Measurements from ENCODE around the gene CHTF18. TPM values are rescaled to one million over a fixed set of nuclear protein-coding genes. Genes with fewer than 3 reads are reported as not detected.
"Not testable (repeated sequence)": the region's sequence is repeated elsewhere in the genome, so short reads cannot be mapped to it uniquely, and the experiment has no call there.

CHTF18 gene
- total RNA-seq, 1 donor from 2014 or later: 42.4 TPM

- H3K27ac Mint-ChIP-seq: no peak overlapping the region
- ChIA-PET CTCF (no interaction called here), POLR2A (no interaction called here)
- H3K4me3 Mint-ChIP-seq: no peak overlapping the region
- no peak for DNase-seq
- TF ChIP-seq, protein P1, sequence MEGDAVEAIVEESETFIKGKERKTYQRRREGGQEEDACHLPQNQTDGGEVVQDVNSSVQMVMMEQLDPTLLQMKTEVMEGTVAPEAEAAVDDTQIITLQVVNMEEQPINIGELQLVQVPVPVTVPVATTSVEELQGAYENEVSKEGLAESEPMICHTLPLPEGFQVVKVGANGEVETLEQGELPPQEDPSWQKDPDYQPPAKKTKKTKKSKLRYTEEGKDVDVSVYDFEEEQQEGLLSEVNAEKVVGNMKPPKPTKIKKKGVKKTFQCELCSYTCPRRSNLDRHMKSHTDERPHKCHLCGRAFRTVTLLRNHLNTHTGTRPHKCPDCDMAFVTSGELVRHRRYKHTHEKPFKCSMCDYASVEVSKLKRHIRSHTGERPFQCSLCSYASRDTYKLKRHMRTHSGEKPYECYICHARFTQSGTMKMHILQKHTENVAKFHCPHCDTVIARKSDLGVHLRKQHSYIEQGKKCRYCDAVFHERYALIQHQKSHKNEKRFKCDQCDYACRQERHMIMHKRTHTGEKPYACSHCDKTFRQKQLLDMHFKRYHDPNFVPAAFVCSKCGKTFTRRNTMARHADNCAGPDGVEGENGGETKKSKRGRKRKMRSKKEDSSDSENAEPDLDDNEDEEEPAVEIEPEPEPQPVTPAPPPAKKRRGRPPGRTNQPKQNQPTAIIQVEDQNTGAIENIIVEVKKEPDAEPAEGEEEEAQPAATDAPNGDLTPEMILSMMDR (IDR thresholded peaks at IDR 0.05): no peak
- H3K36me3 Mint-ChIP-seq (ENCODE audit: low read depth): no peaks in the 10 kb centered on the region
- H3K27me3 Mint-ChIP-seq: no peaks in the 10 kb centered on the region
- no peak for ATAC-seq (ENCODE audit: low read depth)
- H3K4me1 Mint-ChIP-seq: no peaks in the 10 kb centered on the region
- no peaks in the 10 kb centered on the region for H3K9me3 Mint-ChIP-seq
- intact Hi-C loops (cut with micrococcal nuclease): no loop called here
Measured at GRCh38 chr16:747978-748746, 40.3 kb upstream of the CHTF18 start.

DNA sequence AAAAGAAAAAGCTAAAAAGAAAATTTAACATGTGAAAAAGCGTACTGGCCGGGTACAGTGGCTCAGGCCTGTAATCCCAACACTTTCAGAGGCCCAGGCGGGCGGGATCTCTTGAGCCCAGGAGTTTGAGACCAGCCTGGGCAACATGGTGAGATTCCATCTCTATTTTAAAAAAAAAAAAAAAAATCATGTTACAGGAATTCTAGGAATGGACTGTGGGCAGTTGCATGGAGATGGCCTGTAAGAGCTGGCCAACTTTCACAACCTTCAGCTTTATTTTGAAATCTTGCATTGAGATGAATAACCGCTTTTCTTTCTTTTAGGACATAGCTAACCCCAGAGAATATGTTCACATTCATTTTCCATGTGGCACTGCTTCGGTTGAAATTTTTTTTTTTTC lies 39.4 kb upstream of the CHTF18 start:
- H3K9me3 Mint-ChIP-seq: no peaks in the 10 kb centered on the region
- no peak for ATAC-seq (ENCODE audit: low read depth)
- no peak overlapping the region for H3K27ac Mint-ChIP-seq
- no peak overlapping the region for H3K4me3 Mint-ChIP-seq
- no peaks in the 10 kb centered on the region for H3K4me1 Mint-ChIP-seq
- H3K36me3 Mint-ChIP-seq (ENCODE audit: low read depth): no peaks in the 10 kb centered on the region
- no peak for DNase-seq
- H3K27me3 Mint-ChIP-seq: no peaks in the 10 kb centered on the region
- CTCF ChIA-PET: no interaction called here
- TF ChIP-seq, protein P1 (IDR thresholded peaks at IDR 0.05): no peak
- intact Hi-C loops (cut with micrococcal nuclease): no loop called here
- POLR2A ChIA-PET: no interaction called here

- Mint-ChIP-seq H3K4me1 (peaks cover 6% of the 10 kb centered on the region), H3K27me3 (no peaks in the 10 kb centered on the region), H3K4me3 (no peak overlapping the region), H3K9me3 (no peaks in the 10 kb centered on the region), H3K36me3 (ENCODE audit: low read depth) (no peaks in the 10 kb centered on the region), H3K27ac (no peak overlapping the region)
- no peak for DNase-seq
- TF ChIP-seq, protein P1 (IDR thresholded peaks at IDR 0.05): no peak
- no peak for ATAC-seq (ENCODE audit: low read depth)
- ChIA-PET CTCF (no interaction called here), POLR2A (no interaction called here)
- intact Hi-C loops (cut with micrococcal nuclease): no loop called here
Measured at GRCh38 chr16:750485-750884, 37.9 kb upstream of the CHTF18 start.

- ATAC-seq (ENCODE audit: low read depth) (no peak), DNase-seq (no peak)
- Mint-ChIP-seq H3K36me3 (ENCODE audit: low read depth) (no peaks in the 10 kb centered on the region), H3K27me3 (peaks cover 2% of the 10 kb centered on the region), H3K4me3 (no peak overlapping the region), H3K9me3 (no peaks in the 10 kb centered on the region), H3K4me1 (peaks cover 6% of the 10 kb centered on the region), H3K27ac (no peak overlapping the region)
- POLR2A ChIA-PET: no interaction called here
- TF ChIP-seq, protein P1 (IDR thresholded peaks at IDR 0.05): no peak
- intact Hi-C loops (cut with micrococcal nuclease): no loop called here
- CTCF ChIA-PET: no interaction called here
Measured at GRCh38 chr16:751152-752006, 37.0 kb upstream of the CHTF18 start.

- TF ChIP-seq, protein P1 (IDR thresholded peaks at IDR 0.05): no peak
- H3K36me3 Mint-ChIP-seq (ENCODE audit: low read depth): no peaks in the 10 kb centered on the region
- peaks cover 6% of the 10 kb centered on the region for H3K4me1 Mint-ChIP-seq
- no peak overlapping the region for H3K27ac Mint-ChIP-seq
- H3K9me3 Mint-ChIP-seq: no peaks in the 10 kb centered on the region
- peaks cover 3% of the 10 kb centered on the region for H3K27me3 Mint-ChIP-seq
- intact Hi-C loops (cut with micrococcal nuclease): no loop called here
- ATAC-seq (ENCODE audit: low read depth) (no peak), DNase-seq (no peak)
- H3K4me3 Mint-ChIP-seq: no peak overlapping the region
- ChIA-PET CTCF (no interaction called here), POLR2A (no interaction called here)
Measured at GRCh38 chr16:752007-752312, 36.5 kb upstream of the CHTF18 start.

- DNase-seq; CTCF ChIA-PET; POLR2A ChIA-PET; H3K4me3 Mint-ChIP-seq; H3K27me3 Mint-ChIP-seq; intact Hi-C loops (cut with micrococcal nuclease); H3K36me3 Mint-ChIP-seq (ENCODE audit: low read depth); H3K4me1 Mint-ChIP-seq; H3K9me3 Mint-ChIP-seq; H3K27ac Mint-ChIP-seq; ATAC-seq (ENCODE audit: low read depth): not testable (repeated sequence)
Measured at GRCh38 chr16:754121-754607, 34.3 kb upstream of the CHTF18 start.

Data from activated B cell treated with CpG ODN at 0.5 μM for 24 hours (primary cell).